K562 (cell line): Measurements from ENCODE around the gene LRRC75A. TPM values are rescaled to one million over a fixed set of nuclear protein-coding genes. Genes with fewer than 3 reads are reported as not detected.
A peak's percentile ranks its signal among the peaks of the same experiment; 100 is the strongest.

ENCODE experiments used
- ATAC-seq: fragments of 200-7000 bp; cut with Tn5 transposase; 3 replicates; pipeline ENCODE4 v1.9.1; 2020; ENCODE audit warnings: moderate library complexity
- BruUV-seq: library from RNA; stranded (reverse); fragments of 400-500 nt; replicated peaks from 2 replicates; lab custom pipeline; 2021; lab: Mats Ljungman, UMichigan
- CTCF ChIA-PET: fragments of 300-600 bp; formaldehyde crosslinking; extraction: SDS; loops from one replicate; lab custom pipeline; 2021; ENCODE audit warnings: low intra/inter-chr PET ratio; lab: Yijun Ruan, JAX
- POLR2A ChIA-PET: fragments of 300-600, 350-650 bp; sonication (Branson Sonifier 250); formaldehyde crosslinking; extraction: SDS; loops from one replicate; lab custom pipeline; 2021; ENCODE audit warnings: antibody characterized with exemption, inconsistent platforms; lab: Yijun Ruan, JAX
- DNase-seq, 4 experiments: peaks; one replicate each; pipeline versions ENCODE4 v3.0.0 to v3.0.0-alpha.2; 2011 to 2018; ENCODE audit warnings: low spot score in 3 of 4, mixed read lengths in 3 of 4; ENCODE audit errors: extremely low read depth in 1 of 4
- FAIRE-seq: peaks from 2 replicates; lab custom pipeline; 2011; peaks lifted over from hg19 to GRCh38; lab: Jason Lieb, UNC
- H2AFZ ChIP-seq: 2 replicates; pipeline ENCODE4 v1.6.0; 2011; ENCODE audit warnings: low read depth, low read length, control low read depth, inconsistent platforms
- H3K27ac ChIP-seq: fragments of 200-600 bp; 3 replicates; pipeline ENCODE4 v1.8.0; 2011; ENCODE audit warnings: low read depth, mild to moderate bottlenecking, control low read depth, inconsistent platforms, low read length, moderate library complexity, mixed read lengths; ENCODE audit errors: extremely low read depth
- H3K27me3 ChIP-seq, 2 experiments: fragments of 300-600 bp in 1 of 2; 2 replicates in 1 of 2; 3 replicates in 1 of 2; pipeline versions ENCODE4 v1.6.0 to v1.8.0; 2011; ENCODE audit warnings: inconsistent platforms in 2 of 2, low read length in 2 of 2, mild to moderate bottlenecking in 1 of 2, mixed read lengths in 1 of 2, moderate library complexity in 1 of 2; ENCODE audit not compliant: control insufficient read depth in 2 of 2, insufficient read depth in 2 of 2
- H3K36me3 ChIP-seq: fragments of 300-600 bp; 3 replicates; pipeline ENCODE4 v1.8.0; 2011; ENCODE audit warnings: mild to moderate bottlenecking, low read length, inconsistent platforms; ENCODE audit not compliant: control insufficient read depth, insufficient read depth
- H3K4me1 ChIP-seq, 2 experiments: fragments of 200-600 bp in 1 of 2; replicated peaks in 1 of 2; 2 replicates in 1 of 2; 3 replicates in 1 of 2; pipeline versions ENCODE4 v1.5.1 to v1.8.0; 2011; ENCODE audit warnings: inconsistent platforms in 2 of 2, low read length in 2 of 2, mild to moderate bottlenecking in 1 of 2, mixed read lengths in 1 of 2, moderate library complexity in 1 of 2; ENCODE audit not compliant: control insufficient read depth in 2 of 2, insufficient read depth in 2 of 2
- H3K4me2 ChIP-seq: 2 replicates; pipeline ENCODE4 v1.6.1; 2011; ENCODE audit warnings: low read length, control low read depth, inconsistent platforms, mixed read lengths; ENCODE audit not compliant: insufficient read depth
- H3K4me3 ChIP-seq: fragments of 200-600 bp; sonication (generic), shearing (Covaris generic); 2 replicates; pipeline ENCODE4 v1.5.1; 2016; ENCODE audit warnings: control low read depth, inconsistent platforms
- H3K79me2 ChIP-seq: fragments of 200-600 bp; 3 replicates; pipeline ENCODE4 v1.8.0; 2011; ENCODE audit warnings: low read length, inconsistent platforms; ENCODE audit not compliant: control insufficient read depth, insufficient read depth
- H3K9ac ChIP-seq, 2 experiments: 2 replicates each; pipeline versions ENCODE4 v1.6.0 to v1.6.1; 2011; ENCODE audit warnings: low read depth in 2 of 2, low read length in 2 of 2, control low read depth in 1 of 2, inconsistent platforms in 1 of 2, mild to moderate bottlenecking in 1 of 2, mixed read lengths in 1 of 2; ENCODE audit not compliant: insufficient read depth in 1 of 2
- H3K9me1 ChIP-seq: one replicate; pipeline ENCODE4 v1.6.0; 2011; ENCODE audit warnings: inconsistent platforms, mild to moderate bottlenecking, low read length, moderate library complexity; ENCODE audit not compliant: control insufficient read depth, insufficient read depth
- H3K9me3 ChIP-seq: replicated peaks from 2 replicates; pipeline ENCODE4 v1.5.1; 2011; ENCODE audit warnings: low read depth, low read length, inconsistent platforms; ENCODE audit not compliant: control insufficient read depth, insufficient read depth
- H4K20me1 ChIP-seq: replicated peaks from 2 replicates; pipeline ENCODE4 v1.6.1; 2011; ENCODE audit warnings: low read length, inconsistent platforms, mixed read lengths; ENCODE audit not compliant: control insufficient read depth, insufficient read depth
- CBFA2T3 ChIP-seq: fragments of 450-650 bp; IDR thresholded peaks from 2 replicates; pipeline ENCODE4 v1.6.1; 2017
- FIP1L1 ChIP-seq: fragments of 200-400 bp; formaldehyde crosslinking; IDR thresholded peaks from 2 replicates; pipeline ENCODE4 v1.6.1; 2018; ENCODE audit warnings: mild to moderate bottlenecking, low read depth, low read length; ENCODE audit not compliant: poor library complexity, severe bottlenecking
- GTF2E2 ChIP-seq: fragments of 200-800 bp; sonication (Bioruptor generic); IDR thresholded peaks from 2 replicates; pipeline ENCODE4 v1.6.1; 2016; ENCODE audit warnings: missing genetic modification characterization, missing compliant biosample characterization
- HINFP ChIP-seq: fragments of 450-650 bp; conservative IDR thresholded peaks from 2 replicates; pipeline ENCODE4 v1.6.1; 2016; ENCODE audit warnings: missing genetic modification characterization, low read depth, mild to moderate bottlenecking, control low read depth, missing compliant biosample characterization
- ID3 ChIP-seq, 2 experiments: fragments of 250-450 bp in 1 of 2; fragments of 450-650 bp in 1 of 2; sonication (Bioruptor Pico) in 1 of 2; IDR thresholded peaks; 2 replicates each; pipeline versions ENCODE4 v1.6.1 to v1.8.0; 2016 to 2021; ENCODE audit warnings: mild to moderate bottlenecking in 2 of 2, moderate library complexity in 2 of 2, missing compliant biosample characterization in 1 of 2, missing genetic modification characterization in 1 of 2
- KDM5B ChIP-seq: fragments of 200-600 bp; sonication (generic); IDR thresholded peaks from 2 replicates; pipeline ENCODE4 v1.6.1; 2012; ENCODE audit warnings: low read depth, mild to moderate bottlenecking, moderate library complexity, low read length, control low read depth, inconsistent platforms; ENCODE audit not compliant: insufficient replicate concordance
- MLLT1 ChIP-seq, 2 experiments: fragments of 450-650 bp; IDR thresholded peaks; 2 replicates each; pipeline ENCODE4 v1.6.1; 2016
- MXI1 ChIP-seq: IDR thresholded peaks from 2 replicates; pipeline ENCODE4 v1.6.1; 2011; ENCODE audit warnings: low read depth, mild to moderate bottlenecking, improper control_type of control experiment, low read length
- PCBP1 ChIP-seq: fragments of 200-400 bp; formaldehyde crosslinking; IDR thresholded peaks from 2 replicates; pipeline ENCODE4 v1.6.1; 2018; ENCODE audit warnings: mild to moderate bottlenecking, low read depth, low read length; ENCODE audit not compliant: poor library complexity, severe bottlenecking
- PHB ChIP-seq: fragments of 250-450 bp; sonication (Bioruptor Pico); IDR thresholded peaks from 2 replicates; pipeline ENCODE4 v1.5.0; 2021
- POLR2A ChIP-seq: fragments of 450-650 bp; conservative IDR thresholded peaks from 2 replicates; pipeline ENCODE4 v1.6.1; 2016
- POLR2G ChIP-seq: fragments of 200-400 bp; formaldehyde crosslinking; IDR thresholded peaks from 2 replicates; pipeline ENCODE4 v1.6.1; 2017; ENCODE audit warnings: low read depth, mild to moderate bottlenecking, antibody characterized with exemption, low read length, moderate library complexity
- PTBP1 ChIP-seq: fragments of 200-400 bp; formaldehyde crosslinking; IDR thresholded peaks from 2 replicates; pipeline ENCODE4 v1.6.1; 2017; ENCODE audit warnings: low read depth, low read length
- RBFOX2 ChIP-seq: fragments of 200-400 bp; formaldehyde crosslinking; IDR thresholded peaks from 2 replicates; pipeline ENCODE4 v1.6.1; 2017; ENCODE audit warnings: low read depth, mild to moderate bottlenecking, low read length, moderate library complexity
- VEZF1 ChIP-seq: fragments of 200-800 bp; sonication (Bioruptor generic); IDR thresholded peaks from 2 replicates; pipeline ENCODE4 v1.6.1; 2017; ENCODE audit warnings: missing genetic modification characterization, missing compliant biosample characterization
- XRCC3 ChIP-seq: fragments of 450-650 bp; IDR thresholded peaks from 2 replicates; pipeline ENCODE4 v1.6.1; 2017; ENCODE audit warnings: mild to moderate bottlenecking, moderate library complexity
- ZNF274 ChIP-seq: IDR thresholded peaks from 2 replicates; pipeline ENCODE4 v1.6.1; 2011; ENCODE audit warnings: low read depth, mild to moderate bottlenecking, low read length, moderate library complexity, borderline replicate concordance
- WGBS: fragments of 100-300 bp; shearing (Covaris generic); methylation state at CpG from one replicate; pipeline ENCODE4 v1.1.6; 2016; ENCODE audit warnings: low coverage, mixed read lengths; ENCODE audit not compliant: insufficient coverage; ENCODE audit errors: missing lambda C conversion rate; 5-methylcytosine and 5-hydroxymethylcytosine counted together
- in situ Hi-C: fragments of 300-500 bp; cut with MboI; formaldehyde crosslinking; loops from 4 replicates; pipeline ENCODE4 v1.15.0; 2018; ENCODE audit warnings: inconsistent platforms, mixed read lengths
- intact Hi-C: fragments of 100-400 bp; cut with micrococcal nuclease; formaldehyde crosslinking; loops from 2 replicates; pipeline ENCODE4 v1.14.2; 2022
- polyA plus RNA-seq, 8 experiments: library from polyadenylated mRNA; depleted of rRNA in 4 of 8; stranded (reverse) in 5 of 8; unstranded in 3 of 8; fragments of >200 nt; fragmentation: Nextera tagmentation in 2 of 8; fragmentation: Illumina TruSeq in 1 of 8; extraction: Ambion mirVana in 2 of 8; extraction: Trizol in 1 of 8; gene quantifications; 2 replicates each; pipeline versions ENCODE4 v1.2.1 to v1.2.3, GENCODE V29; 2011 to 2014; ENCODE audit warnings: inconsistent platforms in 1 of 8, missing spikeins in 1 of 8
- total RNA-seq, 7 experiments: library from RNA; depleted of rRNA in 6 of 7; stranded (reverse); fragments of >200 nt in 6 of 7; fragmentation: Illumina TruSeq in 2 of 7; extraction: Trizol in 2 of 7; gene quantifications; 2 replicates each; pipeline versions ENCODE4 v1.2.1 to v1.2.3, GENCODE V29; 2011 to 2021; ENCODE audit warnings: low replicate concordance in 1 of 7

The LRRC75A gene
- total and polyA plus RNA-seq, 9 of the 15 experiments (the other 6 are each of a cell fraction or from before 2014, with no cell fraction given) = 0.04 to 0.34 (median 0.08) TPM; not detected in 5

DNA sequence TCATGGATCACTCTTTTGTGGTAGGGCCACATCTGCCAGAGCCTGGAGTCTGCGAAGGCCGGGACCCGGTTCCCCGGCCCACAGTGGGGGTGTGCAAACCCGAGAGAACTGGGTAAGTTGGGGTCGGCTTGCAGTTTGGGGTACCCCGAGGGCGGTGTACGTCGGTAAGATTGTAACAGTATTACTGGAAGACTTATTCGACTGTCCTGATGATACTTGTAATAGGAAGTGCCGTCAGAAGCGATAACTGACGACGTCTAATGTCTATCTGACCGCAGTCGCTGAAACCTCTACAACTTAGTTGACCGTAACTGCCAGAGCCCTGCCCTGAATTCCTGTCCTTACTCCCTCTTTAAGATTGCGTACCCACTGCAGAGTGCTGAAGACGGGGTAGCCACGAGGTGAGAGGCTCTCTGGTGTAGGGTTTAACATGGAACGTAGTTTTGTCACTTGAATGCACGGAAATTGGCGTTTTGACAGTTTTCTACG, 52.6 kb downstream of the LRRC75A start:
- Histone ChIP-seq H2AFZ (no peak overlapping the region), H3K4me3 (peak overlapping the region; percentile 99), H3K79me2 (peaks cover 60% of the 10 kb centered on the region), H3K4me2 (peak overlapping the region; percentile 99), H4K20me1 (peaks cover 39% of the 10 kb centered on the region), H3K27me3 (no peaks in the 10 kb centered on the region), H3K9ac (peak overlapping the region; percentile 91 to 98), H3K9me1 (peaks cover 10% of the 10 kb centered on the region), H3K27ac (peak overlapping the region; percentile 91), H3K9me3 (no peaks in the 10 kb centered on the region), H3K4me1 (peaks cover 30 to 31% of the 10 kb centered on the region in 2 experiments), H3K36me3 (peaks cover 51% of the 10 kb centered on the region)
- peak; percentile 11 for FAIRE-seq
- CTCF ChIA-PET = no interaction called here
- 1% methylated on average over 23 of the region's 25 CpGs for WGBS
- in situ Hi-C loops = no loop called here
- POLR2A ChIA-PET = interaction anchor here (0.5 to 5.5 kb wide), 16 partner anchors 9 to 183 kb away, joined by 3 to 39 read pairs (median 4); partner anchors contain the start of genes TRPV2 and UBB
- DNase-seq = peak in 1 of 4 experiments; percentile 53
- ATAC-seq = no peak
- TSS peak; percentile 59 for BruUV-seq
- intact Hi-C loops = loop anchor here (2.0 kb wide), 1 partner anchor 59 kb away; the partner anchor contains the start of gene UBB
- TF ChIP-seq ID3 (CRISPR knock-in tag; IDR thresholded peaks at IDR 0.05) = no peak
- 0 out of 2 replicates have a peak, but pooled peaks have one; percentile 94 for TF ChIP-seq ID3 (tag; IDR thresholded peaks at IDR 0.05)
- TF ChIP-seq ZNF274 = 0 out of 2 replicates have a peak, but pooled peaks have one; percentile 25
- no peak for TF ChIP-seq POLR2A
- 0 out of 2 replicates have a peak, but pooled peaks have one; percentile 16 for TF ChIP-seq PHB
- TF ChIP-seq MXI1 = peak; percentile 67
- TF ChIP-seq XRCC3 = 0 out of 2 replicates have a peak, but pooled peaks have one; percentile 30
- no peak for TF ChIP-seq HINFP (tag)
- TF ChIP-seq MLLT1 (IDR thresholded peaks at IDR 0.05) = 0 out of 4 replicates have a peak, but pooled peaks have one; percentile 6 to 9
- 0 out of 2 replicates have a peak, but pooled peaks have one; percentile 0 for TF ChIP-seq CBFA2T3
- TF ChIP-seq PTBP1 = 0 out of 2 replicates have a peak, but pooled peaks have one; percentile 12
- TF ChIP-seq KDM5B = no peak
- TF ChIP-seq PCBP1 = no peak
- peak; percentile 8; the same call in 1 of the 2 replicates for TF ChIP-seq POLR2G
- peak; percentile 62 for TF ChIP-seq RBFOX2
- no peak for TF ChIP-seq VEZF1 (CRISPR knock-in tag)
- peak; percentile 13 for TF ChIP-seq FIP1L1
- no peak; the same call in none of the 2 replicates for TF ChIP-seq GTF2E2 (tag)
